KMS-11 (cell line): ENCODE results near the gene NCOA5.

Experiments
- H2AFZ ChIP-seq: fragments of 200-600 bp; sonication (generic); 2 replicates; pipeline ENCODE4 v1.6.1; 2016; ENCODE audit warnings: antibody characterized with exemption, mixed run types, low read depth
- H3K27ac ChIP-seq: fragments of 200-600 bp; sonication (generic); 2 replicates; pipeline ENCODE4 v1.6.1; 2016; ENCODE audit warnings: mild to moderate bottlenecking, mixed run types
- H3K27me3 ChIP-seq: fragments of 200-600 bp; sonication (generic); 2 replicates; pipeline ENCODE4 v1.6.1; 2017; ENCODE audit warnings: mild to moderate bottlenecking, low read depth, mixed run types, moderate library complexity; ENCODE audit not compliant: insufficient read depth
- H3K36me3 ChIP-seq: fragments of 200-600 bp; sonication (generic); 2 replicates; pipeline ENCODE4 v1.6.1; 2017; ENCODE audit warnings: mild to moderate bottlenecking, mixed run types; ENCODE audit not compliant: insufficient read depth
- H3K4me1 ChIP-seq: fragments of 200-600 bp; sonication (generic); 2 replicates; pipeline ENCODE4 v1.6.1; 2016; ENCODE audit warnings: mild to moderate bottlenecking, low read depth, mixed run types; ENCODE audit not compliant: poor library complexity, severe bottlenecking
- H3K4me2 ChIP-seq: fragments of 200-600 bp; sonication (generic); 2 replicates; pipeline ENCODE4 v1.7.0; 2016; ENCODE audit warnings: mild to moderate bottlenecking, mixed run types
- H3K4me3 ChIP-seq: fragments of 200-600 bp; sonication (generic); IDR thresholded peaks from 2 replicates; pipeline ENCODE4 v1.6.1; 2017; ENCODE audit warnings: low read depth, low read length, mixed read lengths; ENCODE audit not compliant: insufficient read depth
- H3K79me2 ChIP-seq: fragments of 200-600 bp; sonication (generic); 2 replicates; pipeline ENCODE4 v1.6.1; 2016; ENCODE audit warnings: low read depth, mixed run types; ENCODE audit not compliant: insufficient read depth
- H3K9ac ChIP-seq: fragments of 200-600 bp; sonication (generic); 2 replicates; pipeline ENCODE4 v1.6.1; 2016; ENCODE audit warnings: mild to moderate bottlenecking, mixed run types
- H4K20me1 ChIP-seq: fragments of 200-600 bp; sonication (generic); 2 replicates; pipeline ENCODE4 v1.6.1; 2016; ENCODE audit warnings: mild to moderate bottlenecking, mixed run types; ENCODE audit not compliant: insufficient read depth
- TF ChIP-seq, protein P1 (sequence below): fragments of 200-600 bp; sonication (generic); conservative IDR thresholded peaks from 2 replicates; pipeline ENCODE4 v1.6.1; 2017; ENCODE audit warnings: low read depth, mild to moderate bottlenecking, antibody characterized with exemption, low read length, moderate library complexity, mixed read lengths

Gene NCOA5

GRCh38 chr20:46046588-46047310 lies 43.0 kb downstream of the NCOA5 start:
- Histone ChIP-seq H3K4me2 (no peak overlapping the region), H3K27ac (no peak overlapping the region), H3K36me3 (no peaks in the 10 kb centered on the region), H3K9ac (no peak overlapping the region), H2AFZ (no peak overlapping the region), H4K20me1 (no peaks in the 10 kb centered on the region), H3K27me3 (peaks cover 82% of the 10 kb centered on the region), H3K4me3 (no peak overlapping the region), H3K4me1 (no peaks in the 10 kb centered on the region), H3K79me2 (no peaks in the 10 kb centered on the region)
- TF ChIP-seq, protein P1, sequence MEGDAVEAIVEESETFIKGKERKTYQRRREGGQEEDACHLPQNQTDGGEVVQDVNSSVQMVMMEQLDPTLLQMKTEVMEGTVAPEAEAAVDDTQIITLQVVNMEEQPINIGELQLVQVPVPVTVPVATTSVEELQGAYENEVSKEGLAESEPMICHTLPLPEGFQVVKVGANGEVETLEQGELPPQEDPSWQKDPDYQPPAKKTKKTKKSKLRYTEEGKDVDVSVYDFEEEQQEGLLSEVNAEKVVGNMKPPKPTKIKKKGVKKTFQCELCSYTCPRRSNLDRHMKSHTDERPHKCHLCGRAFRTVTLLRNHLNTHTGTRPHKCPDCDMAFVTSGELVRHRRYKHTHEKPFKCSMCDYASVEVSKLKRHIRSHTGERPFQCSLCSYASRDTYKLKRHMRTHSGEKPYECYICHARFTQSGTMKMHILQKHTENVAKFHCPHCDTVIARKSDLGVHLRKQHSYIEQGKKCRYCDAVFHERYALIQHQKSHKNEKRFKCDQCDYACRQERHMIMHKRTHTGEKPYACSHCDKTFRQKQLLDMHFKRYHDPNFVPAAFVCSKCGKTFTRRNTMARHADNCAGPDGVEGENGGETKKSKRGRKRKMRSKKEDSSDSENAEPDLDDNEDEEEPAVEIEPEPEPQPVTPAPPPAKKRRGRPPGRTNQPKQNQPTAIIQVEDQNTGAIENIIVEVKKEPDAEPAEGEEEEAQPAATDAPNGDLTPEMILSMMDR, result no peak

DNA sequence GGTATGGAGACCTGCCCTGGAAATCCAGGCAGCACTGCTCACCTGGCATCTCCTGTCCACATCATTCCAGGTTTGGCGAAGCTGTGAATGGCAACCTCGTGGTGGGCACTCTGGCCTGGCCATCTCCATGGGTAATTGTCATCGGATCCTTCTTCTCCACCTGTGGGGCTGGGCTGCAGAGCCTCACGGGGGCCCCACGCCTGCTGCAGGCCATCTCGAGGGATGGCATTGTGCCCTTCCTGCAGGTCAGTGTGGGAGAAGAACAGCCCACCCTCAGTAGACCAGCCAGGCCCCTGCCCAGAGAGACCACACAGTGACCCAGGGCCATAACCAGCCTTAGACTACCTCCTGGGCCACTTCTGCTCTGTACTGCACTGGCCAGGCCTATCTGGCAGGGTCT lies 44.9 kb downstream of the NCOA5 start:
- H3K27me3 ChIP-seq, result peaks cover 82% of the 10 kb centered on the region

DNA sequence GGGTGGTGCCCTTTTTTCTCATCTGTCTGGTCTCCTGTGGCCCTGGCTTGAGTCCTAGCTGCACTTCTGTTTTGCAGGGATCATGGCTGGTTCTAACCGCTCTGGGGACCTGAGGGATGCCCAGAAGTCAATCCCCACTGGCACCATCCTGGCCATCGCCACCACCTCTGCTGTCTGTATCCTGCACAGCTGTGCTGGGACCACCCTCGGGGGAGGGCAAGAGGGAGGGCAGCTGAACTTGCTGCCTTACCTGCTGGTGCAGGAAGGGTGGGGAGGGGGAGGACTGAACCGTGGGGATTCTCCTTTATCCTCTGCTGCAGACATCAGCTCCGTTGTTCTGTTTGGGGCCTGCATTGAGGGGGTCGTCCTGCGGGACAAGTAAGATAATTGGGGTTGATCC lies 46.2 kb downstream of the NCOA5 start:
- H3K9ac ChIP-seq, result no peak overlapping the region
- TF ChIP-seq, protein P1, result no peak
- H3K79me2 ChIP-seq, result no peaks in the 10 kb centered on the region
- H3K36me3 ChIP-seq, result no peaks in the 10 kb centered on the region
- no peaks in the 10 kb centered on the region for H3K4me1 ChIP-seq
- no peak overlapping the region for H3K27ac ChIP-seq
- no peak overlapping the region for H3K4me2 ChIP-seq
- H3K27me3 ChIP-seq, result peaks cover 78% of the 10 kb centered on the region
- H4K20me1 ChIP-seq, result no peaks in the 10 kb centered on the region
- no peak overlapping the region for H2AFZ ChIP-seq
- no peak overlapping the region for H3K4me3 ChIP-seq

More for the DNA sequence above, 44.9 kb downstream of the NCOA5 start:
- no peak overlapping the region for H3K4me3 ChIP-seq
- H3K36me3 ChIP-seq, result no peaks in the 10 kb centered on the region
- H4K20me1 ChIP-seq, result no peaks in the 10 kb centered on the region
- H3K4me1 ChIP-seq, result no peaks in the 10 kb centered on the region
- TF ChIP-seq, protein P1, result no peak
- no peak overlapping the region for H3K9ac ChIP-seq
- H3K79me2 ChIP-seq, result no peaks in the 10 kb centered on the region
- H3K27ac ChIP-seq, result no peak overlapping the region
- no peak overlapping the region for H2AFZ ChIP-seq
- H3K4me2 ChIP-seq, result no peak overlapping the region

- Histone ChIP-seq H3K79me2 (no peaks in the 10 kb centered on the region), H3K4me3 (no peak overlapping the region), H2AFZ (no peak overlapping the region), H3K4me1 (no peaks in the 10 kb centered on the region), H3K4me2 (no peak overlapping the region), H3K27me3 (peaks cover 79% of the 10 kb centered on the region), H3K36me3 (no peaks in the 10 kb centered on the region), H4K20me1 (no peaks in the 10 kb centered on the region), H3K9ac (no peak overlapping the region), H3K27ac (no peak overlapping the region)
- TF ChIP-seq, protein P1, result no peak
These were observed 48.7 kb downstream of the NCOA5 start for GRCh38 chr20:46040902-46041535.
